PC-9 (cell line): ENCODE measurements around the gene RYR2.

Source experiments
- EZH2 ChIP-seq: fragments of 200-600 bp; sonication (generic); IDR thresholded peaks from 2 replicates; pipeline ENCODE4 v1.8.0; 2017; ENCODE audit warnings: antibody characterized with exemption, low read depth
- TF ChIP-seq, protein P1 (sequence below): fragments of 200-600 bp; sonication (generic); conservative IDR thresholded peaks from 2 replicates; pipeline ENCODE4 v1.6.1; 2017; ENCODE audit warnings: mixed run types, antibody characterized with exemption, mild to moderate bottlenecking, moderate library complexity

DNA sequence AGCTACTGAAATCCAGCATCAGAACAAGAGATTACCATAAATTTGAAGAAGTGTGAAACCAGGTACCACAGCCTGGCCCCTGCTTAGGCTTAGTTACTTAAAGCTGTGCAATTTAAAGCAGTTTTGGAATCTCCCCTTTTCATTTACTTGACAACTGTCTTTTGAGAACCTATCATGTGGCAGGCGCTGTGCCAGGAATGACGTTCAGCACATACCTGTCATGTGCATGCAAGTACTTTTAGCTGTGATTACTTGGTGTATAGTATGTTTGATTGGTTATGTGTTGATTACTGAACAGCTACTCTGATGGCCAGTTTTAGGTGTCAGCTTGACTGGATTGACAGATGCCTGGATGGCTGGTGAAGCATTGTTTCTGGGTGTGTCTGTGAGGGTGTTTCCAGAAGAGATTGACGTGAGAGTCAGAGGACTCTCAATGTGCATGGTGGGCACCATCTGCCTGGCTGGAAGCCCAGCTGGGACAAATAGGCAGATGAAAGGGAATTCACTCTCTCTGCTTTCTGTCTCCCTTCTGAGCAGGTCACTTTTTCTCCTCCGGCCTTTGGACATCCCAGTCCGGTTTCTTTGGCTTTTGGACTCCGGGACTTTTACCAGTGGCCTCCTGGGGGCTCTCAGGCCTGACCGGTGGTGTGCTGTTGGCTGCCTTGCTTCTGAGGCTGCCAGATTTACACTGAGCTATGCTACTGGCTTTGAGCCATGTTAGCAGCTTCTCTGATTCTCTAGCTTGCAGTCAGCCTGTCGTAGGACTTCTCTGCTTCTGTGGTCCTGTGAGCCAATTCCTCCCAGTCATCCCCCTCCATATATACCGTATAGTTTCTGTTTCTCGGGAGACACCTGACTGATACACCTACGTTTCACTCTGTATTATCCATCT lies 178.0 kb downstream of the RYR2 start:
- TF ChIP-seq, protein P1, sequence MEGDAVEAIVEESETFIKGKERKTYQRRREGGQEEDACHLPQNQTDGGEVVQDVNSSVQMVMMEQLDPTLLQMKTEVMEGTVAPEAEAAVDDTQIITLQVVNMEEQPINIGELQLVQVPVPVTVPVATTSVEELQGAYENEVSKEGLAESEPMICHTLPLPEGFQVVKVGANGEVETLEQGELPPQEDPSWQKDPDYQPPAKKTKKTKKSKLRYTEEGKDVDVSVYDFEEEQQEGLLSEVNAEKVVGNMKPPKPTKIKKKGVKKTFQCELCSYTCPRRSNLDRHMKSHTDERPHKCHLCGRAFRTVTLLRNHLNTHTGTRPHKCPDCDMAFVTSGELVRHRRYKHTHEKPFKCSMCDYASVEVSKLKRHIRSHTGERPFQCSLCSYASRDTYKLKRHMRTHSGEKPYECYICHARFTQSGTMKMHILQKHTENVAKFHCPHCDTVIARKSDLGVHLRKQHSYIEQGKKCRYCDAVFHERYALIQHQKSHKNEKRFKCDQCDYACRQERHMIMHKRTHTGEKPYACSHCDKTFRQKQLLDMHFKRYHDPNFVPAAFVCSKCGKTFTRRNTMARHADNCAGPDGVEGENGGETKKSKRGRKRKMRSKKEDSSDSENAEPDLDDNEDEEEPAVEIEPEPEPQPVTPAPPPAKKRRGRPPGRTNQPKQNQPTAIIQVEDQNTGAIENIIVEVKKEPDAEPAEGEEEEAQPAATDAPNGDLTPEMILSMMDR: no peak
- no peak for TF ChIP-seq EZH2
